Mesodermal cell (in vitro differentiated cells): ENCODE measurements around the gene GP1BA.

Source experiments
- H3K27ac ChIP-seq: 2 replicates; pipeline ENCODE4 v1.7.0; 2013; ENCODE audit warnings: mild to moderate bottlenecking, low read depth, low read length, moderate library complexity; ENCODE audit not compliant: severe bottlenecking
- H3K36me3 ChIP-seq: 2 replicates; pipeline ENCODE4 v1.7.1; 2013; ENCODE audit warnings: mild to moderate bottlenecking, low read length, moderate library complexity; ENCODE audit not compliant: control insufficient read depth, insufficient read depth
- H3K4me1 ChIP-seq: one replicate; pipeline ENCODE4 v1.7.1; 2013; ENCODE audit warnings: mild to moderate bottlenecking, low read length; ENCODE audit not compliant: insufficient read depth, control insufficient read depth, poor library complexity, severe bottlenecking
- H3K4me3 ChIP-seq: 2 replicates; pipeline ENCODE4 v1.7.0; 2013; ENCODE audit warnings: low read length, control low read depth, mild to moderate bottlenecking; ENCODE audit not compliant: insufficient read depth, poor library complexity, severe bottlenecking; ENCODE audit errors: extremely low read depth
- H3K9me3 ChIP-seq: 2 replicates; pipeline ENCODE4 v1.7.1; 2013; ENCODE audit warnings: mild to moderate bottlenecking, low read length, moderate library complexity; ENCODE audit not compliant: control insufficient read depth
- WGBS, 2 experiments: methylation state at CpG; one replicate each; pipeline ENCODE4 v1.1.5; 2013; ENCODE audit warnings: missing lambda C conversion rate in 2 of 2; ENCODE audit not compliant: insufficient coverage in 2 of 2; 5-methylcytosine and 5-hydroxymethylcytosine counted together

The GP1BA gene

DNA sequence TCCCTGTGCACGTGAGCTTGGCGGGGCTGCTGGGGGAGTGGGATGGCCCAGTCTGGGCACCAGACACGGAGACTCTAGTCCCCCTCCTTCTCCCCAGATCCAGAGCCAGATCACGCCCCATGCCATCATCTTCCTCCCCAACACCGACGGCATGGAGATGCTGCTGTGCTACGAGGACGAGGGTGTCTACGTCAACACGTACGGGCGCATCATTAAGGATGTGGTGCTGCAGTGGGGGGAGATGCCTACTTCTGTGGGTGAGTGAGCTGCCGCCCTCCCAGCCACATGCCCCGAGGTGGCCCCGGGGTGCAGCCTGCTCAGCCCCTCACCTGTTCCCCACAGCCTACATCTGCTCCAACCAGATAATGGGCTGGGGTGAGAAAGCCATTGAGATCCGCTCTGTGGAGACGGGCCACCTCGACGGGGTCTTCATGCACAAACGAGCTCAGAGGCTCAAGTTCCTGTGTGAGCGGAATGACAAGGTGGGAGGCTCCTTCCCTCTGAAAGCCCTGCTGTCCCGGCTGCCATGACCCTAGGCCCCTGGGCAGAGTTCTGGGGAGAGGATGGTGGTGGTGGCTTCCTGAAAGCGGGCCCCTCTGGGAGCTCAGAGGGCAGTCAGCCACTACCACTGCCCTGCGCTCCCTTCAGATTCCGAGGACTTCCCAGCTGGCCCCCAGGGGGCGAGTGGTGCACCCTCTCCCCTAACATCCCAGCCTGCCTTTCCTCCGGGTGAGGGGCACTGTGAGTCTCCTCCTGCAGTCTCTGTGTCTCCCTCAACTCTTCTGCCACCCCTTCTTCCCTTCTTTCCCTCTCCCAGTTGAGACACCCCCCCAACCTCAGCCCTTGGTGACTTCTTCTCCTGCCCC lies 35.5 kb upstream of the GP1BA start:
- Histone ChIP-seq H3K4me1 (no peaks in the 10 kb centered on the region), H3K4me3 (no peak overlapping the region), H3K27ac (no peak overlapping the region), H3K9me3 (peaks cover 4% of the 10 kb centered on the region), H3K36me3 (peaks cover 86% of the 10 kb centered on the region)
- 94 to 98% methylated on average over 18 to 24 of the region's 27 CpGs for WGBS, 2 experiments

- Histone ChIP-seq H3K4me1 (no peaks in the 10 kb centered on the region), H3K36me3 (peaks cover 79% of the 10 kb centered on the region)
- WGBS, 2 experiments: 88 to 97% methylated on average over 5 to 9 of the region's 10 CpGs
Observed at GRCh38 chr17:4897198-4897687, 34.8 kb upstream of the GP1BA start.

DNA sequence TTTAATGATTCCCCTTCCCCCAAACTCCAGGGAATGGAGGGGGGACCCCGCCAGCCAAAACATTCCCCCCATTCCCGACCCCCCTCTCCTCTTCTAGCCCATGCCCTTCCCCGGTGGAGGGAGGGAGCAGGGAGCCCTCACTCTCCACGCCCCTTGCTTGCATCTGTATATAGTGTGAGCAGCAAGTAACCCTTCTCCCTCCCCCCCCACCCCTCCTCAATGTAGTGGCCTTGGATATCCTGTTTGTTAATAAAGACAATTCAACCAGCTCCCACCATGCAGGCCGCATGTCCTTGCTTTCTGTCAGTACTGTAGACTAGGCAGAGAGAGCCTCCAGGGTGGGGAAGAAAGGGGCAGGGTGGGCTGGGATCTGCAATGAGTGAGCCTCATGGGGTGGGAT lies 34.3 kb upstream of the GP1BA start:
- Histone ChIP-seq H3K36me3 (peaks cover 74% of the 10 kb centered on the region), H3K4me3 (no peak overlapping the region), H3K4me1 (no peaks in the 10 kb centered on the region), H3K9me3 (peaks cover 4% of the 10 kb centered on the region), H3K27ac (no peak overlapping the region)
- WGBS, 2 experiments: no CpG with 5 or more reads among the region's 5 CpGs

More at GRCh38 chr17:4897198-4897687, 34.8 kb upstream of the GP1BA start:
- no peak overlapping the region for H3K4me3 ChIP-seq
- H3K27ac ChIP-seq: no peak overlapping the region
- H3K9me3 ChIP-seq: peaks cover 4% of the 10 kb centered on the region

DNA sequence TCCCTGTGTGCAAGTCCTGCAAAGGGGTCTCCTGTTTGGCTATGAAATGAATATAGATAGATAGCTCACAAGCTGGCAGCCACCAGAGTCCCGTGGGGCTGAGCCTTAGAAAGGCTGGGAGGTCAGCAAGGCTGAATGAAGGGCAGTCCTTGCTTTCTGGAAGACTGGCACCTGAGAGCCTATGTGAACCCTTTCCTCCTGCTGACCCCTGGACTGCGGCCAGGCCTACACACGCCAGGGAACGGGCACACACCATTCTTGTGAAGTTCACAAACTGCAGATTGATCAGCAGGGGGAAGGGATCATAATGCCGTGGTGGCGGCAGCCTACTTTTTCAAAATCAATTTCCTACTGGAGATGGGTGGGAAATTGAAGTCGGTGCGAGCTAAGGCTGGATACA lies 33.7 kb upstream of the GP1BA start:
- peaks cover 68% of the 10 kb centered on the region for H3K36me3 ChIP-seq
- WGBS, 2 experiments: 94% methylated on average over 5 to 8 of the region's 8 CpGs
- H3K27ac ChIP-seq: no peak overlapping the region
- H3K9me3 ChIP-seq: peaks cover 4% of the 10 kb centered on the region
- no peak overlapping the region for H3K4me3 ChIP-seq
- H3K4me1 ChIP-seq: no peaks in the 10 kb centered on the region

DNA sequence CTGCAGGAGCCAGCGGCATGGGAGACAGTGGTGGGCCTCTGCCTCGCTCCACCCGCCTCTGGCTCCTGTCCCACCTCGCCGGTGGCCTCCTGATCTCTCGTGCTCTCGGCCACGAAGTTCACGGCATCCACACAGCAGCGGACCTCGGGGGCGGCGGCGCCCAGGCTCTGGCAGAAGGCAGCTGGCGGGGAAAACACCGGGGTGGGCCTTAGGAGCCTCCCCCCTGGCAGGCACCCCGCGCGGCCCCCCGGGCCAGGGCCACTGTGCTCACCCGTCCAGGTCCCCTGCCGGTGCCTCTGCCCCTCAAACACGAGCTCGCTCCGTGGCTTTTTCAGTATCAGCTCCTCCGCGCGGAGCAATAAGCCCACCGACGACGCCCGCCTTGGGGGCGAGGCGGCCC lies 33.1 kb upstream of the GP1BA start:
- H3K36me3 ChIP-seq: peaks cover 62% of the 10 kb centered on the region
- peaks cover 4% of the 10 kb centered on the region for H3K9me3 ChIP-seq
- no peak overlapping the region for H3K4me3 ChIP-seq
- H3K27ac ChIP-seq: no peak overlapping the region
- H3K4me1 ChIP-seq: no peaks in the 10 kb centered on the region
- WGBS, 2 experiments: 90% methylated on average over 26 to 34 of the region's 34 CpGs

GRCh38 chr17:4899341-4900230 lies 32.5 kb upstream of the GP1BA start, which contains the start of gene C17orf107:
Gene C17orf107, plus strand, starts transcription at chr17:4899536. Its CDS starts 227 bp downstream, at chr17:4899763.
- Histone ChIP-seq H3K4me1 (no peaks in the 10 kb centered on the region), H3K9me3 (peaks cover 4% of the 10 kb centered on the region), H3K4me3 (no peak within 1 kb of the TSS), H3K27ac (no peak within 1 kb of the TSS), H3K36me3 (peaks cover 57% of the 10 kb centered on the region)
- whole genome bisulfite sequencing, 2 experiments: 91 to 94% methylated on average over 60 of the region's 60 CpGs

DNA sequence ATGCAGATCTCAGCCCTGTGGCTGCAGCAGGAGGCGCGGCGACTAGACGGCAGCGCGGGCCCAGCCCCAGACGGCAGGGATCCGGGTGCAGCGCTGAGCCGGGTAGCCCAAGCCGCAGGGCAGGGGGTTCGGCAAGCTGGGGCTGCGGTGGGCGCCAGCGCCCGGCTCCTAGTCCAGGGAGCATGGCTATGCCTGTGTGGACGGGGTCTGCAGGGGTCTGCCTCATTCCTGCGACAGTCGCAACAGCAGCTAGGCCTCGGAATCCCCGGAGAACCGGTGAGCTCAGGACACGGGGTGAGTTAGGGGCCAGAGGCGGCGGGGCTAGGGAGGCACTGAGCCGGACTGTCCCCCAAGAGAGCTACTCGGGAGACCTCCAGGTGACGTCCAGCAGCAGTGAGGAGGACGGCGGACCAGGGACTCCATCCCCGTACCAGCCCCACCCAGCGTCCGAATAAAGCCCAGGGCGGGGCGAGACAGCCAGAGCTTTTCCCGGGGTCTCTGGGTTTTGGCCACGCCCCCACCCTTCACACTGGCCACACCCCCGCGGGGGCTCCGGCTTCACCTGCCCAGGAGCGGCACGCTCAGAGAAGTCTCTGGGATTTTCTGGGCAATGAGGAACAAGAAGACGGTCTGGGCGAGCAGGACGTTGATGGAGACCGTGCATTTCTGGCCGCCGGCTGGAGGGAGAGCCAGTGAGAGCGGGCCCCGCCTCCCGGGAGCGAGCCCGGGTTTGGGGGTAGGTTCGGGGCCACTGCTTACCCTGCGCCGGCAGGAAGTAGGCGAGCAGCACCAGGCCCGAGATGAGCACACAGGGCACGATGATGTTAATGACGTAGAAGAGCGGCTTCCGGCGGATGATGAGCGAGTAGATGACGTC lies 31.6 kb upstream of the GP1BA start:
- Histone ChIP-seq H3K4me3 (no peak overlapping the region), H3K4me1 (no peaks in the 10 kb centered on the region), H3K36me3 (peaks cover 48% of the 10 kb centered on the region), H3K9me3 (peaks cover 4% of the 10 kb centered on the region), H3K27ac (no peak overlapping the region)
- whole genome bisulfite sequencing, 2 experiments: 92 to 95% methylated on average over 61 to 65 of the region's 65 CpGs

- no peak overlapping the region for H3K4me3 ChIP-seq
- peaks cover 41% of the 10 kb centered on the region for H3K36me3 ChIP-seq
- peaks cover 4% of the 10 kb centered on the region for H3K9me3 ChIP-seq
- no peak overlapping the region for H3K27ac ChIP-seq
- 97 to 98% methylated on average over 35 to 37 of the region's 37 CpGs for WGBS, 2 experiments
- H3K4me1 ChIP-seq: no peaks in the 10 kb centered on the region
Observed at GRCh38 chr17:4901108-4901647, 30.9 kb upstream of the GP1BA start.

GRCh38 chr17:4901648-4902344 lies 30.3 kb upstream of the GP1BA start:
- WGBS, 2 experiments: 92 to 97% methylated on average over 27 to 34 of the region's 48 CpGs
- Histone ChIP-seq H3K4me1 (no peaks in the 10 kb centered on the region), H3K4me3 (no peak overlapping the region), H3K9me3 (peaks cover 4% of the 10 kb centered on the region), H3K27ac (no peak overlapping the region), H3K36me3 (peaks cover 35% of the 10 kb centered on the region)
